Activated gamma-delta T cell treated with anti-CD3 and anti-CD28 coated beads, Interleukin-2, amount 50 U/mL, for 16 hours (primary cell): Measurements from ENCODE around the gene DNMT3A.
A peak's percentile ranks its signal among the peaks of the same experiment; 100 is the strongest.

ENCODE experiments used
- DNase-seq: peaks from one replicate; pipeline ENCODE4 v3.0.0-alpha.2; 2020; ENCODE audit warnings: low read depth

Gene DNMT3A

GRCh38 chr2:25257032-25257552 is 84.6 kb downstream of the DNMT3A start:
- DNase-seq, result no peak

GRCh38 chr2:25256488-25256875 is 85.2 kb downstream of the DNMT3A start:
- DNase-seq, result no peak

- DNase-seq, result no peak
These were observed 85.8 kb downstream of the DNMT3A start for GRCh38 chr2:25255745-25256487.

GRCh38 chr2:25254961-25255360 is 86.8 kb downstream of the DNMT3A start:
- DNase-seq, result no peak

DNA sequence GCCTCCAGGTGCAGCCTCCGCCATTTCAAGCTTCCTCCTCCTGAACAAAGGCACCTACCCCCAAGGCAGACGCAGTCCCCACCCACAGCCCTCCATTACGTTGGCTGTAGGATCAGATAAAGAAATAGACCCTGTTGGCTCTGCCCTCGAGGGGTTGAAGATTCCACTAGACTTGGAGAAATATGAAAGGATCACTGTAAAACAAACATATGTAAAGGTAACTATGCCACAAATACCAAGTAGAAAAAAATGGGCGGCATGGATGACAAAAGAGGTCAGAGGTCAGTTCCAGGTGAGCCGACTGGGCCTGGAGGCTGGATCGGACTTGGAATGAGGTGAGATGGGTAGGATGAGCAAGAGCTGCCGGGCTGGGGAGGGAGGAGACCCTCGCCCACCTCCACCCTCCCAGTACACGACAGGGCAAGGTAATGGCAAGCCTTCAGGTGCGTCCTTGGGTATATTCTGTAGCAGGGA is 88.5 kb downstream of the DNMT3A start:
- no peak for DNase-seq

DNA sequence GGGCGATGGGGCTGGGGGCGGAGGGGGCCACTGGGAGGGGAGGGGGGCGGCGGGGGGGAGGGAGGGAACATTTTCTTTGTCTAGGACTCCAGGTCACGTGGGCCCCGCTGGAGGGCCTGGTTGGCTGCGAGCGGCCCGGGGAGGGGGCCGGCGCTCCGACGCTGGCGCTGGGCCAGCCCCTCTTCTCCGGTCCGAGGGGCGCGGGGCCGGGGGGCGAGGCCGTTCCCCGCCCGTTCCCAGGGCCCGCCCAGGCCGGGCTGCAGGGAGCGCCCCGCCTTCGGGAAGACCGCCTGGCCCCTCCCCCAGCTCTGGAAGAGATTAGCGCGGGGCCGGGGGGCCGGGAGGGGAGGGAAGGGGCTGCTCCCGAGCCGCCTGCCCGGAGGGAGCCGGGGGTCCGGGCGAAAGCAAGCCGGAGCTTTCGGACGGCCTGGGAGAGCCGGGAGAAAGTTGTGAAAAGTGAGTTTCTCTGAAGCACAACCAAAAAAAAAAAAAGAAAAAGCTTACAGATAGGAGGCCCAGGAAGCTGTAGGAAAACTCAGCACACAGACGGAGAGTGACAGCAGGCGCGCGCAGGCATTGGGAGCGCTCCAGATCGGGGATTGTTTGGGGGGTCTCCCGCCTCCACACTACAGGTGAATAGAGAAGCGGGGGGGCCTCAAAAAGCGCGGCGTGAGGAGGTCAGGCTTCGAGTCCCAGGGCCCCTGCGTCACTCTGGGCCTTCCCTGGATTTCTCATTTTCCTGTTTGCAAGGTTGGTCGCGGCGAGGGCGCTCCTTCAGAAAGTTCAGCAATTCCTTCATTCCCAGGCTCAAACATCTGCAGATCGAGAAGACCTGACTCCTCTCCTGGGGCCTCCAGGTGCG is 89.2 kb downstream of the DNMT3A start:
- DNase-seq, result no peak

DNA sequence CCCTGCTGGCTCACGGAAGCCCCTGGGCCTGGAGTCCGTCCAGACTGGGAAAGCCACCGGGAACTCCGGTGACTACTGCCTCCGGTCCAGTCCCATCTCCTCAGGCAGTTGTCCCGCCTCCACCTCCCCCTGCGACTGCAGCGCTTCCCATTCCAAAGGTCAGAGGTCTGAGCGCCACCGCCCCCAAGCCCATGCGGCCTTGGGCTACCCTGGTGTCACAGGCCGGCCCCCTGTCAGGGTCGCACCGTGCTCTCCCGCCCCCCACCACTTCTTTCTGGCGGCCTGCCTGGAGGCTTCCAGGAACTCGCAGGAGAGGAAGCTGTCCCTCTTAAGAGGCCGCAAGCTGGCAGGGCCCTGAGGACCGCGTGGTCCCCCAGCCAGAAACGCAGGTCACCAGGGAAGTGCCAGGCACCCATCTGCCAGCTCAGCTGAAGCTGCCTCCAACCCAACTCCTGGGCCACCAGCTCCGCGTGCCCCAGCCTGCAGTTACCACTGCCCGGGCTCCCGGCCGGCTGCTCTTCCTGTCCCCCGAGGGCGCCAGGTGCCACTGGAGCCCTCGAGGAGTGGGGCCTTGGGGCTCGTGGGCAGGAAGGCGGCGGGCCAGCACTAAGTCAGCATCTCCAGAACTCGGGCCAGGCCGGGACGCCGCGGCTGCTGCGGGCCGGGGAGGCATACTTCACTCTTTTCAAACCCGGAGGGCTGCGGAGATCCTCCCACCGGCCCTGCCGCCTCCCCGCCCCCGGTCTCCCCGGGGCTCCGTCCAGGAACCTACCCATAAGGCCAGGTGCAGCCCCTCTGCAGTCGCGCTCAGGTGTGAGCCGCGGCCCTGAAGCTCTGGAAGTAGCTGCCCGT is 90.1 kb downstream of the DNMT3A start:
- DNase-seq, result peak; percentile 29

GRCh38 chr2:25251071-25251421 is 90.7 kb downstream of the DNMT3A start:
- no peak for DNase-seq

DNA sequence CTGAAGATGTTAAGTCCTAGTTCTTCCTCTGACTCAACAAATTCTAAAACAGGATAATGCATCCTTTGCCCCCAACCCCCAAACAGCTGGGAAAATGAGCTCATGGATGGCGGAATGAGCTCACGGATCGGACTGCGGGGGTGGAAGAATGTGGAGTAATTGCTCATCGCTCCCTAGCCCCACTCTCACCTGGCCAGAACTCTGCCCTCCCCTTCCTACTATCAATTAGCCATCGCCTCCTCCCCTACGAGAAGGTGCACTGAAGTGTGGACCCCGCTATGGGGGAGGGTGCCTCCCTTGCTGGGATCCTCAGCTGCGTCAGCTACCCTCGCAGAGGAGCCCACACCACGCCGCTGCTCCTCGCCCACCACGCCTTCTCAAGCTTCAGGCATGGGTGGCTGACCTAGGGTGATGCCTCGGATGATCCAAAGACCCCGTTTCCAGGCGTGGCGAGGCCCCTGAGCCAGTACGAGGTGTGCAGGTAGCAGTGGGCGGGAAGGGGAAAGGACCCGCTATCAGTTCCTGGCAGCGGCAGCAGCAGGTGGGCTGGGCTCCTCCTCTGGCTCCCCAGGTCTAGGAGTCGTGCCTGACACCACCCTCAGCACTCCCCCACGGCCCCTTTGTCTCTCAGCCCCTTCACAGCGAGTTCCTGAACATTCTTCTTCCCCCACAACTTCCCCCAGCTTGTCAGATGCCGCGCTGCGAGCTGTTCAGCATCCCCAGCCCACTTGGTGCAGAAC is 91.2 kb downstream of the DNMT3A start:
- no peak for DNase-seq

- no peak for DNase-seq
These were observed 91.9 kb downstream of the DNMT3A start for GRCh38 chr2:25249785-25250184.

- DNase-seq, result no peak
These were observed 93.8 kb downstream of the DNMT3A start for GRCh38 chr2:25247792-25248512.

- DNase-seq, result no peak
These were observed 95.0 kb downstream of the DNMT3A start for GRCh38 chr2:25246558-25247290.

GRCh38 chr2:25246001-25246400 is 95.7 kb downstream of the DNMT3A start:
- no peak for DNase-seq

DNA sequence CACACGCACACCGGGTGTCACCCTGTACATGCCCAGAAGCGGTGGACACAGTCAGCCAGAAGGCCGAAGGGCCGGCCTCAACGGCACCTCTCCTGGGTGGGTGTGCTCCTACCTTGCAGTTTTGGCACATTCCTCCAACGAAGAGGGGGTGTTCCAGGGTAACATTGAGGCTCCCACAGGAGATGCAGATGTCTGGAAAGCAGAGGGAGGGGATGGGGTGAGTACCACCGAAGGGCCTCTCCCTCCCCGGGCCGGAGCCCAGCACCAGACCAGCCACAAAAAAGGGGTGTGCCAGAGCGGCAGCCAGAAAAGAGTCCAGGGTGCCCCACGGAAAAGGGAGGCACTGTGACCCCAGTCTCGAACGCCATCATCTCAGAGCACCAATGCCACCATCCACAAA is 96.6 kb downstream of the DNMT3A start:
- DNase-seq, result no peak

GRCh38 chr2:25243995-25244394 is 97.7 kb downstream of the DNMT3A start:
- DNase-seq, result no peak

- no peak for DNase-seq
These were observed 100.3 kb downstream of the DNMT3A start for GRCh38 chr2:25241452-25241851.

DNA sequence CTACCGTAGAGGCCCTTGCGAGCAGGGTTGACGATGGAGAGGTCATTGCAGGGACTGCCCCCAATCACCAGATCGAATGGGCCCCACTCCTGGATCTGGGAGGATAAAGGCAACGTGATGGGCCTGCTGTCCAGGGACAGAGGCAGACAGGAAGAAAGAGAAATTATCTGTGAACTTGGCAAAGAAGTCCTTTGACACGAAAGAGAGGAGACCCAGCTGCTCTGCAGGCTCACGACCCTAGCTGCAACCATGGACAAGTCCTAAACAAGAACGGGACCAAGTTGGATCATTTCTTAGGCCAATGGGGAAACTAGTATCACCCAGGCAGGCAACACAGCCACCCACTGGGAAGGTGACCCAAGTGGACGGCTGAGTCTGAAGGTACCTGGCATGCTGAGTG is 101.1 kb downstream of the DNMT3A start:
- DNase-seq, result no peak

DNA sequence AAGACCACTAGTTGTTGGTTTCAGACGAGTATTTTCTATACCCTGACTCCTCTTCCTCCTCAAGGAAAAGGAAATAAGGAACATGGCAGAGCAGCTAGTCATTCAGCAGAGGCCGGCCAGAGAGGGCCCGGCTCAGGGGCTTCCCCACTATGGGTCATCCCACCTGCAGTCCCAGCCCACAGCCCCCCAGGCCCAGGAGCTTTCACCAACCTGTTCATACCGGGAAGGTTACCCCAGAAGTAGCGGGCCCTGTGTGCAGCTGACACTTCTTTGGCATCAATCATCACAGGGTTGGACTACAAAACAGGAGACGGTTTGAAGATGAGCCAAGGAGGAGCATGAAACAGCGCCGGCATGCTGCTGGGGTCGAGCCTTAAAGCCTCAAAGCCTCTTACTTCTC is 102.8 kb downstream of the DNMT3A start:
- no peak for DNase-seq

DNA sequence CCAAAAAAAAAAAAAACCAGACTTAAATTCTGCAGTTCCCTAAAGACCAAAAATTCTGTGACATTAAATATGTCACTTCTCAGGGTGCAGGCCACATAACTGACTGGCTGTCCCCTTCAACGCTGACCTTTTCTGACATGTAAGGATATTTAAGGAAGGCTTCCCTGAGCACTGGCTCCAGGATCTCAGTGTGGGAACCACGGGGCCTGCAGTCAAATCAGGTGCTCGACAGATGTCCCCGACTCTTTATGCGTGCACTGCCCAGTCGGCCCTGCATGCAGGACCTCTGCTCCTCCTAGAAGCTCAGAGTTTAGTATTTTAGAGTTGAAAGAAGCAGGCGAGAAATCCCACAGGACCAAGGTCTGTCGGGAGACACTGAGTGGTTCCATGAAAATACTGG is 104.0 kb downstream of the DNMT3A start:
- no peak for DNase-seq

DNA sequence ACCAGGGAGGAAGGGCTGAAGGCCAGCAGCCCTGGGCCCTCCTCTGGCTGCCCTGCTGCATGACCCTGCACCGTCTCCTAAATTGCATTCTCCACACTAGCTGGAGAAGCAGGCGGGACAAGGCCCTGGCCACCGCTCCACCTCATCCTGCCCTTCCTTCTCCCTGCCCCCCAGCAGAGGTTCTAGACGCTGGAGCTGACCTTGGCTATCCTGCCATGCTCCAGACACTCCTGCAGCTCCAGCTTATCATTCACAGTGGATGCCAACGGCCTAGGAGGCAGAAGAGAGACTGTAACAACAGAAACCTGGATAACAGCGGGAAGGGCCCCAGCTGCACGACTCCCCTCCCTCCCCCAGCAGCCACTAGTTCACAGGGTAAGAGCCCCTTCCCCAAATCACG is 105.0 kb downstream of the DNMT3A start:
- no peak for DNase-seq
